H9 (cell line): ENCODE measurements around the gene PPCDC. TPM values are rescaled to one million over a fixed set of nuclear protein-coding genes. Genes with fewer than 3 reads are reported as not detected.

ENCODE experiments used
- DNase-seq: peaks from one replicate; pipeline ENCODE4 v3.0.0-alpha.2; 2017
- H2AFZ ChIP-seq: one replicate; pipeline ENCODE4 v1.6.1; 2013; ENCODE audit warnings: mild to moderate bottlenecking, low read length, control low read depth, moderate library complexity
- H2AK5ac ChIP-seq: 2 replicates; pipeline ENCODE4 v1.6.1; 2013; ENCODE audit warnings: low read length, control low read depth, mixed read lengths; ENCODE audit not compliant: insufficient read length
- H2BK120ac ChIP-seq: one replicate; pipeline ENCODE4 v1.6.1; 2013; ENCODE audit warnings: low read depth, mild to moderate bottlenecking, low read length, control low read depth, inconsistent platforms; ENCODE audit not compliant: poor library complexity, severe bottlenecking
- H2BK12ac ChIP-seq: 2 replicates; pipeline ENCODE4 v1.6.1; 2013; ENCODE audit warnings: low read length, control low read depth, mixed read lengths, low read depth; ENCODE audit not compliant: insufficient read length
- H2BK15ac ChIP-seq: 2 replicates; pipeline ENCODE4 v1.6.1; 2013; ENCODE audit warnings: low read depth, low read length, control low read depth
- H2BK20ac ChIP-seq: one replicate; pipeline ENCODE4 v1.6.1; 2013; ENCODE audit warnings: low read depth, mild to moderate bottlenecking, low read length, control low read depth, inconsistent platforms; ENCODE audit not compliant: poor library complexity, severe bottlenecking
- H2BK5ac ChIP-seq: 2 replicates; pipeline ENCODE4 v1.6.1; 2013; ENCODE audit warnings: low read length, control low read depth, mixed read lengths; ENCODE audit not compliant: insufficient read length
- H3K14ac ChIP-seq: 2 replicates; pipeline ENCODE4 v1.6.1; 2013; ENCODE audit warnings: low read length, control low read depth; ENCODE audit not compliant: insufficient read depth
- H3K18ac ChIP-seq: 2 replicates; pipeline ENCODE4 v1.6.1; 2013; ENCODE audit warnings: low read depth, mild to moderate bottlenecking, mixed read lengths, low read length, control low read depth; ENCODE audit not compliant: insufficient read length
- H3K23ac ChIP-seq: 2 replicates; pipeline ENCODE4 v1.6.1; 2013; ENCODE audit warnings: low read length, control low read depth, mixed read lengths, low read depth; ENCODE audit not compliant: insufficient read length
- H3K23me2 ChIP-seq: 2 replicates; pipeline ENCODE4 v1.6.1; 2013; ENCODE audit warnings: low read depth, mild to moderate bottlenecking, mixed read lengths, low read length, control low read depth; ENCODE audit not compliant: insufficient read length, poor library complexity, severe bottlenecking
- H3K27ac ChIP-seq: 2 replicates; pipeline ENCODE4 v1.5.1; 2013; ENCODE audit warnings: low read length, control low read depth, mixed read lengths, low read depth; ENCODE audit not compliant: insufficient read length
- H3K27me3 ChIP-seq: 2 replicates; pipeline ENCODE4 v1.6.1; 2013; ENCODE audit warnings: low read length, control low read depth, inconsistent platforms; ENCODE audit not compliant: insufficient read depth
- H3K4ac ChIP-seq: 2 replicates; pipeline ENCODE4 v1.6.1; 2013; ENCODE audit warnings: low read depth, mild to moderate bottlenecking, control low read depth, inconsistent platforms, low read length, moderate library complexity
- H3K4me1 ChIP-seq: 2 replicates; pipeline ENCODE4 v1.6.1; 2013; ENCODE audit warnings: low read length, control low read depth, inconsistent platforms; ENCODE audit not compliant: insufficient read depth
- H3K4me2 ChIP-seq: 2 replicates; pipeline ENCODE4 v1.6.1; 2013; ENCODE audit warnings: low read length, control low read depth, mixed read lengths; ENCODE audit not compliant: insufficient read length, insufficient read depth
- H3K56ac ChIP-seq: 2 replicates; pipeline ENCODE4 v1.6.1; 2013; ENCODE audit warnings: low read depth, mild to moderate bottlenecking, mixed read lengths, low read length, control low read depth; ENCODE audit not compliant: insufficient read length
- H3K79me1 ChIP-seq: 2 replicates; pipeline ENCODE4 v1.6.1; 2013; ENCODE audit warnings: low read depth, mild to moderate bottlenecking, moderate library complexity, low read length, control low read depth, inconsistent platforms; ENCODE audit not compliant: insufficient read depth, poor library complexity, severe bottlenecking
- H3K79me2 ChIP-seq: 2 replicates; pipeline ENCODE4 v1.6.1; 2013; ENCODE audit warnings: low read length, control low read depth, inconsistent platforms; ENCODE audit not compliant: insufficient read depth
- H3K9ac ChIP-seq: 2 replicates; pipeline ENCODE4 v1.6.1; 2013; ENCODE audit warnings: low read length, control low read depth, mixed read lengths; ENCODE audit not compliant: insufficient read length; ENCODE audit errors: extremely low read depth
- H3K9me3 ChIP-seq: one replicate; pipeline ENCODE4 v1.6.1; 2013; ENCODE audit warnings: low read depth, low read length, inconsistent platforms; ENCODE audit not compliant: control insufficient read depth
- H3T11ph ChIP-seq: one replicate; pipeline ENCODE4 v1.6.1; 2013; ENCODE audit warnings: mild to moderate bottlenecking, low read length, control low read depth, inconsistent platforms
- H4K20me1 ChIP-seq: one replicate; pipeline ENCODE4 v1.6.1; 2013; ENCODE audit not compliant: control insufficient read depth, insufficient read length, insufficient read depth
- H4K5ac ChIP-seq: 2 replicates; pipeline ENCODE4 v1.6.1; 2013; ENCODE audit warnings: low read depth, mild to moderate bottlenecking, mixed read lengths, low read length, control low read depth; ENCODE audit not compliant: insufficient read length
- H4K8ac ChIP-seq: replicated peaks from 2 replicates; pipeline ENCODE4 v1.6.1; 2013; ENCODE audit warnings: low read length, control low read depth, mixed read lengths, low read depth; ENCODE audit not compliant: insufficient read length
- H4K91ac ChIP-seq: 2 replicates; pipeline ENCODE4 v1.6.1; 2013; ENCODE audit warnings: low read depth, mild to moderate bottlenecking, moderate library complexity, mixed read lengths, low read length, control low read depth; ENCODE audit not compliant: insufficient read length
- H3K27ac Mint-ChIP-seq, 3 experiments: 2 replicates in 2 of 3; 3 replicates in 1 of 3; pipeline ENCODE4 v1.8.0; 2020 to 2021; ENCODE audit warnings: mixed read lengths in 3 of 3, mild to moderate bottlenecking in 1 of 3, moderate library complexity in 1 of 3
- H3K27me3 Mint-ChIP-seq: 2 replicates; pipeline ENCODE4 v1.8.0; 2021; ENCODE audit warnings: low read depth, mild to moderate bottlenecking, moderate library complexity, mixed read lengths
- H3K36me3 Mint-ChIP-seq, 3 experiments: 2 replicates in 2 of 3; 3 replicates in 1 of 3; pipeline ENCODE4 v1.8.0; 2020 to 2021; ENCODE audit warnings: low read depth in 3 of 3, mixed read lengths in 3 of 3; ENCODE audit not compliant: insufficient read depth in 1 of 3
- H3K4me1 Mint-ChIP-seq, 2 experiments: 2 replicates each; pipeline ENCODE4 v1.8.0; 2020; ENCODE audit warnings: mixed read lengths in 2 of 2
- H3K4me3 Mint-ChIP-seq, 2 experiments: 2 replicates in 1 of 2; 3 replicates in 1 of 2; pipeline ENCODE4 v1.8.0; 2020 to 2021; ENCODE audit warnings: mild to moderate bottlenecking in 2 of 2, mixed read lengths in 2 of 2, moderate library complexity in 1 of 2
- H3K9me3 Mint-ChIP-seq, 2 experiments: 2 replicates in 1 of 2; 3 replicates in 1 of 2; pipeline ENCODE4 v1.8.0; 2020; ENCODE audit warnings: mild to moderate bottlenecking in 2 of 2, mixed read lengths in 2 of 2, moderate library complexity in 1 of 2
- WGBS: extraction: QIAGEN DNeasy Blood & Tissue Kit; methylation state at CpG from one replicate; pipeline ENCODE4 v1.1.7; 2013; ENCODE audit warnings: missing lambda C conversion rate, low lambda C conversion rate, mixed read lengths; ENCODE audit not compliant: insufficient read length; ENCODE audit errors: extremely low coverage; 5-methylcytosine and 5-hydroxymethylcytosine counted together
- total RNA-seq: library from RNA; stranded (reverse); gene quantifications from 2 replicates; pipeline ENCODE4 v1.2.1, GENCODE V29; 2021
- TF ChIP-seq, protein P1 (sequence below): fragments of 200-600 bp; sonication (generic); conservative IDR thresholded peaks from 3 replicates; pipeline ENCODE4 v1.8.0; 2021; ENCODE audit warnings: antibody characterized with exemption, mild to moderate bottlenecking

The PPCDC gene
- total RNA-seq, 1 experiment from 2014 or later, result 17.6 TPM

GRCh38 chr15:75042730-75043508 lies 19.5 kb downstream of the PPCDC start:
- no peak overlapping the region for H2BK120ac ChIP-seq
- H4K91ac ChIP-seq, result no peak overlapping the region
- no peak overlapping the region for H2BK5ac ChIP-seq
- H3K79me1 ChIP-seq, result peaks cover 3% of the 10 kb centered on the region
- Mint-ChIP-seq H3K9me3 (no peaks in the 10 kb centered on the region), H3K4me1 (peaks cover 3 to 11% of the 10 kb centered on the region in 2 experiments; a peak in 3 of 4 replicates), H3K36me3 (peaks cover 8 to 28% (median 14%) of the 10 kb centered on the region in 3 experiments; a peak in 6 of 7 replicates), H3K27me3 (no peaks in the 10 kb centered on the region), H3K4me3 (no peak overlapping the region), H3K27ac (no peak overlapping the region; a peak in 2 of 7 replicates)
- no peak overlapping the region for H3K56ac ChIP-seq
- no peaks in the 10 kb centered on the region for H3K4me1 ChIP-seq
- no peak overlapping the region for H3K9ac ChIP-seq
- H3K4me2 ChIP-seq, result no peak overlapping the region
- no peaks in the 10 kb centered on the region for H3K27me3 ChIP-seq
- H2BK15ac ChIP-seq, result no peak overlapping the region
- H2BK12ac ChIP-seq, result no peak overlapping the region
- H3K79me2 ChIP-seq, result no peaks in the 10 kb centered on the region
- H3K23ac ChIP-seq, result no peak overlapping the region
- H3T11ph ChIP-seq, result no peak overlapping the region
- no peaks in the 10 kb centered on the region for H4K20me1 ChIP-seq
- H4K8ac ChIP-seq, result no peak overlapping the region
- no peak overlapping the region for H4K5ac ChIP-seq
- no peak overlapping the region for H3K18ac ChIP-seq
- no peak overlapping the region for H3K4ac ChIP-seq
- H3K14ac ChIP-seq, result no peak overlapping the region
- no CpG with 5 or more reads among the region's 12 CpGs for WGBS
- no peaks in the 10 kb centered on the region for H3K9me3 ChIP-seq
- TF ChIP-seq, protein P1, sequence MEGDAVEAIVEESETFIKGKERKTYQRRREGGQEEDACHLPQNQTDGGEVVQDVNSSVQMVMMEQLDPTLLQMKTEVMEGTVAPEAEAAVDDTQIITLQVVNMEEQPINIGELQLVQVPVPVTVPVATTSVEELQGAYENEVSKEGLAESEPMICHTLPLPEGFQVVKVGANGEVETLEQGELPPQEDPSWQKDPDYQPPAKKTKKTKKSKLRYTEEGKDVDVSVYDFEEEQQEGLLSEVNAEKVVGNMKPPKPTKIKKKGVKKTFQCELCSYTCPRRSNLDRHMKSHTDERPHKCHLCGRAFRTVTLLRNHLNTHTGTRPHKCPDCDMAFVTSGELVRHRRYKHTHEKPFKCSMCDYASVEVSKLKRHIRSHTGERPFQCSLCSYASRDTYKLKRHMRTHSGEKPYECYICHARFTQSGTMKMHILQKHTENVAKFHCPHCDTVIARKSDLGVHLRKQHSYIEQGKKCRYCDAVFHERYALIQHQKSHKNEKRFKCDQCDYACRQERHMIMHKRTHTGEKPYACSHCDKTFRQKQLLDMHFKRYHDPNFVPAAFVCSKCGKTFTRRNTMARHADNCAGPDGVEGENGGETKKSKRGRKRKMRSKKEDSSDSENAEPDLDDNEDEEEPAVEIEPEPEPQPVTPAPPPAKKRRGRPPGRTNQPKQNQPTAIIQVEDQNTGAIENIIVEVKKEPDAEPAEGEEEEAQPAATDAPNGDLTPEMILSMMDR, result peak; percentile 66
- H2AFZ ChIP-seq, result no peak overlapping the region
- DNase-seq, result peak; percentile 73
- no peak overlapping the region for H2AK5ac ChIP-seq
- no peaks in the 10 kb centered on the region for H3K23me2 ChIP-seq
- no peak overlapping the region for H2BK20ac ChIP-seq
- no peak overlapping the region for H3K27ac ChIP-seq
